ENCODE results near the gene RERG. TPM values are rescaled to one million over a fixed set of nuclear protein-coding genes. Genes with fewer than 3 reads are reported as not detected.

The RERG gene
- total and polyA plus RNA-seq, 4 donors, result 1.0 to 1.4 (median 1.1) TPM

GRCh38 chr12:15234508-15234907, 13.3 kb upstream of the RERG start:
- TF ChIP-seq RAD21 (IDR thresholded peaks at IDR 0.05) (no peak), NR2F2 (IDR thresholded peaks at IDR 0.05) (no peak)
- no peaks in the 10 kb centered on the region for H3K4me1 ChIP-seq (ENCODE audit: control insufficient read depth in 4 of 4, insufficient read depth in 4 of 4, low read length in 3 of 4)
- no peak for DNase-seq (ENCODE audit: low spot score)
- 89% methylated on average over 4 of the region's 4 CpGs for WGBS
- H3K27ac ChIP-seq (ENCODE audit: low read depth in 1 of 2, low read length in 2 of 2), result no peak overlapping the region
- H3K9me3 ChIP-seq (ENCODE audit: control insufficient read depth in 4 of 4, low read length in 3 of 4), result no peaks in the 10 kb centered on the region
- H3K27me3 ChIP-seq (ENCODE audit: control insufficient read depth in 4 of 4, insufficient read depth in 4 of 4, low read length in 3 of 4), result peaks cover 0 to 15% (median 4%) of the 10 kb centered on the region in 4 donors
- H3K36me3 ChIP-seq (ENCODE audit: control insufficient read depth in 4 of 4, insufficient read depth in 3 of 4, low read depth in 1 of 4, low read length in 3 of 4), result no peaks in the 10 kb centered on the region
- H3K9ac ChIP-seq (ENCODE audit: low read depth in 1 of 2, low read length in 2 of 2), result no peak overlapping the region
- no peak overlapping the region for H3K4me3 ChIP-seq (ENCODE audit: low read depth in 1 of 3, low read length in 3 of 3)

- Histone ChIP-seq H3K27ac (ENCODE audit: low read depth in 1 of 2, low read length in 2 of 2) (no peak overlapping the region), H3K9ac (ENCODE audit: low read depth in 1 of 2, low read length in 2 of 2) (no peak overlapping the region), H3K36me3 (ENCODE audit: control insufficient read depth in 4 of 4, insufficient read depth in 3 of 4, low read depth in 1 of 4, low read length in 3 of 4) (no peaks in the 10 kb centered on the region), H3K4me3 (ENCODE audit: low read depth in 1 of 3, low read length in 3 of 3) (no peak overlapping the region), H3K27me3 (ENCODE audit: control insufficient read depth in 4 of 4, insufficient read depth in 4 of 4, low read length in 3 of 4) (peaks cover 0 to 14% (median 4%) of the 10 kb centered on the region in 4 donors), H3K4me1 (ENCODE audit: control insufficient read depth in 4 of 4, insufficient read depth in 4 of 4, low read length in 3 of 4) (no peaks in the 10 kb centered on the region), H3K9me3 (ENCODE audit: control insufficient read depth in 4 of 4, low read length in 3 of 4) (no peaks in the 10 kb centered on the region)
- WGBS, result 59% methylated on average over 1 of the region's 1 CpG
- DNase-seq (ENCODE audit: low spot score), result no peak
- TF ChIP-seq, protein P1, sequence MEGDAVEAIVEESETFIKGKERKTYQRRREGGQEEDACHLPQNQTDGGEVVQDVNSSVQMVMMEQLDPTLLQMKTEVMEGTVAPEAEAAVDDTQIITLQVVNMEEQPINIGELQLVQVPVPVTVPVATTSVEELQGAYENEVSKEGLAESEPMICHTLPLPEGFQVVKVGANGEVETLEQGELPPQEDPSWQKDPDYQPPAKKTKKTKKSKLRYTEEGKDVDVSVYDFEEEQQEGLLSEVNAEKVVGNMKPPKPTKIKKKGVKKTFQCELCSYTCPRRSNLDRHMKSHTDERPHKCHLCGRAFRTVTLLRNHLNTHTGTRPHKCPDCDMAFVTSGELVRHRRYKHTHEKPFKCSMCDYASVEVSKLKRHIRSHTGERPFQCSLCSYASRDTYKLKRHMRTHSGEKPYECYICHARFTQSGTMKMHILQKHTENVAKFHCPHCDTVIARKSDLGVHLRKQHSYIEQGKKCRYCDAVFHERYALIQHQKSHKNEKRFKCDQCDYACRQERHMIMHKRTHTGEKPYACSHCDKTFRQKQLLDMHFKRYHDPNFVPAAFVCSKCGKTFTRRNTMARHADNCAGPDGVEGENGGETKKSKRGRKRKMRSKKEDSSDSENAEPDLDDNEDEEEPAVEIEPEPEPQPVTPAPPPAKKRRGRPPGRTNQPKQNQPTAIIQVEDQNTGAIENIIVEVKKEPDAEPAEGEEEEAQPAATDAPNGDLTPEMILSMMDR (IDR thresholded peaks at IDR 0.05; ENCODE audit: low read depth, low read length, missing input control), result no peak
- no peak for TF ChIP-seq NR2F2 (IDR thresholded peaks at IDR 0.05)
- TF ChIP-seq HNF4A (conservative IDR thresholded peaks at IDR 0.05), result no peak
- no peak for TF ChIP-seq EGR1 (IDR thresholded peaks at IDR 0.05; ENCODE audit: low read depth in 2 of 2)
- no peak for TF ChIP-seq FOXA1 (IDR thresholded peaks at IDR 0.05)
- TF ChIP-seq TAF1 (conservative IDR thresholded peaks at IDR 0.05), result no peak
- TF ChIP-seq RAD21 (IDR thresholded peaks at IDR 0.05), result no peak
- no peak for TF ChIP-seq ZBTB33 (IDR thresholded peaks at IDR 0.05)
- no peak for TF ChIP-seq JUND (IDR thresholded peaks at IDR 0.05)
- no peak for TF ChIP-seq HNF4G (IDR thresholded peaks at IDR 0.05)
- no peak for TF ChIP-seq GABPA (IDR thresholded peaks at IDR 0.05 in 1 of 2, conservative IDR thresholded peaks at IDR 0.05 in 1 of 2)
- TF ChIP-seq, protein P2, sequence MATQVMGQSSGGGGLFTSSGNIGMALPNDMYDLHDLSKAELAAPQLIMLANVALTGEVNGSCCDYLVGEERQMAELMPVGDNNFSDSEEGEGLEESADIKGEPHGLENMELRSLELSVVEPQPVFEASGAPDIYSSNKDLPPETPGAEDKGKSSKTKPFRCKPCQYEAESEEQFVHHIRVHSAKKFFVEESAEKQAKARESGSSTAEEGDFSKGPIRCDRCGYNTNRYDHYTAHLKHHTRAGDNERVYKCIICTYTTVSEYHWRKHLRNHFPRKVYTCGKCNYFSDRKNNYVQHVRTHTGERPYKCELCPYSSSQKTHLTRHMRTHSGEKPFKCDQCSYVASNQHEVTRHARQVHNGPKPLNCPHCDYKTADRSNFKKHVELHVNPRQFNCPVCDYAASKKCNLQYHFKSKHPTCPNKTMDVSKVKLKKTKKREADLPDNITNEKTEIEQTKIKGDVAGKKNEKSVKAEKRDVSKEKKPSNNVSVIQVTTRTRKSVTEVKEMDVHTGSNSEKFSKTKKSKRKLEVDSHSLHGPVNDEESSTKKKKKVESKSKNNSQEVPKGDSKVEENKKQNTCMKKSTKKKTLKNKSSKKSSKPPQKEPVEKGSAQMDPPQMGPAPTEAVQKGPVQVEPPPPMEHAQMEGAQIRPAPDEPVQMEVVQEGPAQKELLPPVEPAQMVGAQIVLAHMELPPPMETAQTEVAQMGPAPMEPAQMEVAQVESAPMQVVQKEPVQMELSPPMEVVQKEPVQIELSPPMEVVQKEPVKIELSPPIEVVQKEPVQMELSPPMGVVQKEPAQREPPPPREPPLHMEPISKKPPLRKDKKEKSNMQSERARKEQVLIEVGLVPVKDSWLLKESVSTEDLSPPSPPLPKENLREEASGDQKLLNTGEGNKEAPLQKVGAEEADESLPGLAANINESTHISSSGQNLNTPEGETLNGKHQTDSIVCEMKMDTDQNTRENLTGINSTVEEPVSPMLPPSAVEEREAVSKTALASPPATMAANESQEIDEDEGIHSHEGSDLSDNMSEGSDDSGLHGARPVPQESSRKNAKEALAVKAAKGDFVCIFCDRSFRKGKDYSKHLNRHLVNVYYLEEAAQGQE (IDR thresholded peaks at IDR 0.05), result no peak
- TF ChIP-seq ATF3 (IDR thresholded peaks at IDR 0.05), result no peak
- TF ChIP-seq RXRA (IDR thresholded peaks at IDR 0.05), result no peak
- TF ChIP-seq YY1 (IDR thresholded peaks at IDR 0.05), result no peak
These were observed 12.8 kb upstream of the RERG start for GRCh38 chr12:15234011-15234410.
